HL-60 (cell line): Measurements from ENCODE around the gene SUPT6H.

ENCODE experiments used
- CTCF ChIP-seq: IDR thresholded peaks from one replicate; pipeline ENCODE4 v1.5.1; 2011; ENCODE audit warnings: low read length, control low read depth, inconsistent platforms; ENCODE audit not compliant: insufficient read depth
- POLR2AphosphoS5 ChIP-seq: IDR thresholded peaks from 2 replicates; pipeline ENCODE4 v1.6.1; 2012; ENCODE audit warnings: low read depth

GRCh38 chr17:28744972-28745785, 83.2 kb downstream of the SUPT6H start:
- no peak for TF ChIP-seq CTCF
- TF ChIP-seq POLR2AphosphoS5, result no peak
